Hematopoietic multipotent progenitor cell treated with erythropoietin and hydrocortisone succinate and interleukin-3 and kit ligand, for 8 days (in vitro differentiated cells): ENCODE data around the gene ACAP1.
"Not testable (repeated sequence)": the region's sequence is repeated elsewhere in the genome, so short reads cannot be mapped to it uniquely, and the experiment has no call there.

Experiments used
- DNase-seq: peaks from one replicate; pipeline ENCODE4 v3.0.0-alpha.2; 2015

Gene ACAP1

GRCh38 chr17:7329997-7330637 lies 6.2 kb upstream of the ACAP1 start:
- DNase-seq: peak; percentile 90

DNA sequence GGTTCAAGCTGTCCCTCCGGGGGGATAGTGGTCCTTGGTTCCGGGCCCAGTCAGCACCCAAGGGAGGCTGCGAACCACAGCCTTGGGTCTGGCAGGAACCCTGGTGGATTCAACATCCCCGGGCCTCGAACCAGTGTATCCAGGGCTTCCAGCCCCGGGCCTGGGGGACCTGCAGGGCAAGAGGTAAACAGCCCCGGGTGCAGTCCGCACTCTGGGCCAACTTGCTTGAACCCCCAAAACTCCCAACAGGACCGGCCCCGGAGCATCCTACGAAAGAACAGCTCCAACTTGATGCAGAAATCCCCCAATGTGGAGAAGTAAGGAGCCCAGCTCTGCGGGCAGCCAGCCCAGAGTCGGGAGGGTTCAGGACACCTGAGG lies 5.7 kb upstream of the ACAP1 start:
- DNase-seq: no peak

DNA sequence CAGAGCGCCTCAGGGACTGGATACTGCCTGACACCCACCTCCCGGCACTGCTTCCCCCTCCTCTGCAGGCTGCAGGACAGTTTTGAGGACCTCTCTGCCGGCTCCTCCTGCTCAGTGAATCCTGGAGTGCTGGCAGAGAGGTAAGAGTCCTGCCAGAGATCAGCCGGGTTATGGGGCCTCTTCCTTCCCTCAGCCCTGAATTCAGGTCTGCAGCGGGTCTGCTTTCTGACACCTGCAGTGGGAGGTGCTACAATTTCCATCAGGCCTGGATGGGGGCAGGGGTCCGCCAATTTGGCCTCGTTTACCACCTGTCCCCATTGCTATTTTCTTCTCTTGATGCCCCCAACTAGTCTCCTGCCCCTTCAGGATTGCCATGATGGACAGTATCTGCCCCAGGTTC lies 4.2 kb upstream of the ACAP1 start:
- DNase-seq: no peak

GRCh38 chr17:7332600-7333069 lies 3.7 kb upstream of the ACAP1 start:
- peak; percentile 37 for DNase-seq

GRCh38 chr17:7334938-7335538 lies 1.3 kb upstream of the ACAP1 start:
- DNase-seq: no peak

DNA sequence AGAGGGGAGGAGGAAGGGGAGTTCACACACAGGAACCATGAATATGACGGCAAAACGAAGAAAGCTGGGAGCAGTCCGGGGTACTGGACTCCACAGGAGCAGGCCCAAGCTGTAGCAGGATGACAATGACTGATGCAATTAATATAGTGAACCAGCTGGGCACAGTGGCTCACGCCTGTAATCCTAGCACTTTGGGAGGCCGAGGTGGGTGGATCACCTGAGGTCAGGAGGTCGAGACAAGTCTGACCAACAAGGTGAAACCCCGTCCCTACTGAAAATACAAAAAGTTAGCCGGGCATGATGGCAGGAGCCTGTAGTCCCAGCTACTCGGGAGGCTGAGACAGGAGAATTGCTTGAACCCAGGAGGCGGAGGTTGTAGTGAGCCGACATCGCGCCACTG lies 564 bp upstream of the ACAP1 start:
- DNase-seq: not testable (repeated sequence)

DNA sequence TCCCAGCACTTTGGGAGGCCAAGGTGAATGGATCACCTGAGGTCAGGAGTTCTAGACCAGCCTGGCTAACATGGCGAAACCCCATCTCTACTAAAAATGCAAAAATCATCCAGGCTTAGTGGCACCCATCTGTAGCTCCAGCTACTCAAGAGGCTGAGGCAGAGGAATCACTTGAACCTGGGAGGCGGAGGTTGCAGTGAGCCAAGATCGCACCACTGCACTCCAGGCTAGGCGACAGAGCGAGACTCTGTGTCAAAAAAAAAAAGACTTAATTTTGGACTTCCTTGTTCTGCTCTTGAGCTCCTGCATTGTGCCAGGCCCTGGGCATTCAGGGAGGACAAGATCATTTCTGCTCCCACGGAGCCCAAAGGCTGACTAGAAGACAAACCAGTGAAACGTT lies 1.3 kb downstream of the ACAP1 start:
- not testable (repeated sequence) for DNase-seq

- no peak for DNase-seq
Observed at GRCh38 chr17:7340179-7340578, 3.9 kb downstream of the ACAP1 start.

- no peak for DNase-seq
Observed at GRCh38 chr17:7341842-7342241, 5.5 kb downstream of the ACAP1 start.

GRCh38 chr17:7343250-7343649 lies 6.9 kb downstream of the ACAP1 start:
- no peak for DNase-seq

DNA sequence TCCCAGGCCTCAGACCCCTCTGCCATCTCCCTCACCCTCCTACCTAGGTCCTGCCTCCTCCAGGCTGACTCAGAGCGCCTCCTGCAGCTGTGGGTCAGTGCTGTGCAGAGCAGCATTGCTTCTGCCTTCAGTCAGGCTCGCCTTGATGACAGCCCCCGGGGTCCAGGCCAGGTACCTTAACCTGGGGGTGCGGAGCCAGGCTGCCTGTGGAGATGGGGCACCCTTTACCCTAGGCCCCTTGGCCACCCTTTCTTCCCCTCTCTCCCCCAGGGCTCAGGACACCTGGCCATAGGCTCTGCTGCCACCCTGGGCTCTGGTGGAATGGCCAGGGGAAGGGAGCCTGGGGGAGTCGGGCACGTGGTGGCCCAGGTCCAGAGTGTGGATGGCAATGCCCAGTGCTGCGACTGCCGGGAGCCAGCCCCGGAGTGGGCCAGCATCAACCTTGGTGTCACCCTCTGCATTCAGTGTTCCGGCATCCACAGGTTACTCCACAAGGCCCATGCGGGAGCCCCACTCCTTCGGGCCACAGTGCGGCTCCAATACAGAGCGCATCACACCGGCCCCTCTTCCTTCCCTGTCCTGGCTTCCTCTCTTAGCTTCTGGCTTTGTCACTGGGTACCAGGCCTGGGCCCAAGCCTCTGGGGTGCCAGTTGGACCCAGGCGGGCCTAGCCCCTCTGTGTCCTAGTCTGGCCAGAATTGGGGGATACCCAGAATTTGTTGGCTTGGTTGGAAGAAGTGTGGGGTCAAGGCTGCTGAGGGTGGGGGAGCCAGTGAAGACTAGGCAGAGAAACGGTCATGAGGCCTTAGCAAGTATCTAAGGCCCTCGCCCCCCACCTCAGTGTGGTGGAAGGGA lies 10.7 kb downstream of the ACAP1 start:
- DNase-seq: no peak

- no peak for DNase-seq
Observed at GRCh38 chr17:7347630-7348477, 11.5 kb downstream of the ACAP1 start.

- no peak for DNase-seq
Observed at GRCh38 chr17:7348478-7349242, 12.3 kb downstream of the ACAP1 start.

GRCh38 chr17:7351665-7352502 lies 15.6 kb downstream of the ACAP1 start, which contains the start of gene KCTD11:
KCTD11 (plus strand) TSS chr17:7352162.
- DNase-seq: peak; percentile 82

DNA sequence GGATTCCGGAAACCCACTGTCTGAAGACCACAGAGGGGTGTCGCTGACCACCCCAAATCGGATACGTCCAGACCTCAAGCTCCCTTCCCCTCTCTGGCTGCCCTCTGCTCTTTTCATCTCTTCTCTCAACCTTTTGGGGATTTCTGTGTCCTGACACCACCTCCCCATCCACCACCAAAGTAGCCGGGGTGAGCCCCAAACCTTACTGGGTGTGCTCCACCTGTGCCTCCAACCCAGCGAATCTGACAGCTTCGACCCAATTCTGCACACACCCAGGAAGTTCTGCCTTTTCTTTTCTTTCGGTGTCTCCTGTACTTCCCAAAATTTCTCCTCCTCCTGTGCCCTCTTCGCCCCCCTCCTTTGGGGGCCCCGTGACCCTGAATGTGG lies 16.2 kb downstream of the ACAP1 start:
- no peak for DNase-seq

DNA sequence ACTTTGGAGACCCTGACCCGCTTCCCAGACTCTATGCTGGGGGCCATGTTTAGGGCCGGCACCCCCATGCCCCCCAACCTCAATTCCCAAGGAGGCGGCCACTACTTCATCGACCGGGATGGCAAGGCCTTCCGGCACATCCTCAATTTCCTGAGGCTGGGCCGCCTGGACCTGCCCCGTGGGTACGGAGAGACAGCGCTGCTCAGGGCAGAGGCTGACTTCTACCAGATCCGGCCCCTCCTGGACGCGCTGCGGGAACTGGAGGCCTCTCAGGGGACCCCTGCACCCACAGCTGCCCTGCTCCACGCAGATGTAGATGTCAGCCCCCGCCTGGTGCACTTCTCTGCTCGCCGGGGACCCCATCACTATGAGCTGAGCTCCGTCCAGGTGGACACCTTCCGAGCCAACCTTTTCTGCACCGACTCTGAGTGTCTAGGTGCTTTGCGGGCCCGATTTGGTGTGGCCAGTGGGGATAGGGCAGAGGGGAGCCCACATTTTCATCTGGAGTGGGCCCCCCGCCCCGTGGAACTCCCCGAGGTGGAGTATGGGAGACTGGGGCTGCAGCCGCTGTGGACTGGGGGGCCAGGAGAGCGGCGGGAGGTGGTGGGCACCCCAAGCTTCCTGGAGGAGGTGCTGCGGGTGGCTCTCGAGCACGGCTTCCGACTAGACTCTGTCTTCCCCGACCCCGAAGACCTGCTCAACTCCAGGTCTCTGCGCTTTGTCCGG lies 16.7 kb downstream of the ACAP1 start:
- DNase-seq: no peak

DNA sequence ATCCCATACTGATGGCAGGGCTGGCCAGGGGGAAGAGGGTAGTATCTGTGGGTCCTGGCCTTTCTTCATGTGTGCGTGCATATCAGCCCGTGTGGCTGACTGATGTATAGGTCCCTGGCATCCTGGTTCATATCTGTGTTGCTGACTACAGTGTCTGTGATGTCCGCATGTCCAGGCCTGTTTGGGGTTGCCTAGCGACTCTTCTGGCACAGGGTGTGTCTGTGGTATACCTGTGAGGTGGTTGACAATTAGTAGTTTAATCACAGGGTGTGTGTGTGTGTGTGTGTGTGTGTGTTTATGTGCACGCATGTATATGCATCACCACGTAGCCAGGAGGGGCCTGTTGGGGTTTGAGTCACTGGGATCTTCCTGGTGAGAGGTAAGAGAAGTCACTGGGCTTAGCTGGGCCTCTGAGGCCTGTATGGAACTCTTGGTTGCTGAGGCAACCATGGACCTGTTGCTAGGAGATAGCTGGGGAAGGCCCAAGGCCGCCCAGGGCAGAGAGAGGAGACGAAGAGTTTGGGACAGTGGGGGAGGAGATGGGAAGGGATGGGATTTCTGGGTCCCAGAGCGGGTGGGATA lies 18.0 kb downstream of the ACAP1 start:
- peak; percentile 28 for DNase-seq

GRCh38 chr17:7355053-7355452 lies 18.7 kb downstream of the ACAP1 start, which contains the start of gene TMEM95:
TMEM95 (plus strand) TSS chr17:7355156; CDS start chr17:7355205, 49 bp downstream.
- DNase-seq: peak; percentile 80

DNA sequence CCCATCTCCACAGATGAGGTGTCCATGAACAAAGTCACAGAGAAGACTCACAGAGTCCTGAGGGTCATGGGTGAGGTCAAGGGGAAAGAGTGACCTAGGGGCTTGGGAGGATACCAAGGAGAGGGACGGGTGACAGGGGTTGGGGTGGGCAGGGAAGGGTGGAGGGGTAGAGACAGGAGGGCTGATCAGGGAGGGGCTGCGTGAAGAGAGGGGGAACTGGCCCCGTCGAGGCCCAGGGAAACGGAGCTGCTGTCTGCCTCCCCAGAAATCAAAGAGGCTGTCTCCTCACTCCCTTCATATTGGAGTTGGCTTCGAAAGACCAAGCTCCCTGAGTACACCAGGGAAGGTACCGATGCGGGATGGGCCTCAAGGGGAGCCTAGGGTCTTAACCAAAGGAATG lies 19.2 kb downstream of the ACAP1 start:
- no peak for DNase-seq

- peak; percentile 80 for DNase-seq
Observed at GRCh38 chr17:7356072-7356549, 19.8 kb downstream of the ACAP1 start.
